Natural killer cell (primary cell): ENCODE results near the gene PKD1. TPM values are rescaled to one million over a fixed set of nuclear protein-coding genes. Genes with fewer than 3 reads are reported as not detected.

Experiments
- ATAC-seq, 3 donors: fragments of 150-1000 bp in 2 of 3; fragments of 200-7000 bp in 1 of 3; cut with Tn5 transposase; 1 replicate in 1 of 3; 2 replicates in 2 of 3; pipeline ENCODE4 v1.10.0; 2021; ENCODE audit warnings: mild to moderate bottlenecking in 2 of 3, moderate library complexity in 2 of 3
- DNase-seq, 2 donors: peaks; one replicate each; pipeline versions ENCODE4 v3.0.0 to v3.0.0-alpha.2; 2013 to 2021; ENCODE audit warnings: mixed read lengths in 1 of 2
- H3K27ac ChIP-seq: one replicate; pipeline ENCODE4 v1.5.1; 2013; ENCODE audit warnings: mild to moderate bottlenecking, low read length
- H3K27me3 ChIP-seq: one replicate; pipeline ENCODE4 v1.6.1; 2013; ENCODE audit warnings: low read length; ENCODE audit not compliant: control insufficient read depth, insufficient read depth
- H3K36me3 ChIP-seq: one replicate; pipeline ENCODE4 v1.6.1; 2013; ENCODE audit warnings: low read length; ENCODE audit not compliant: control insufficient read depth, insufficient read depth
- H3K4me1 ChIP-seq: one replicate; pipeline ENCODE4 v1.6.1; 2013; ENCODE audit warnings: low read length; ENCODE audit not compliant: control insufficient read depth, insufficient read depth
- H3K4me3 ChIP-seq: one replicate; pipeline ENCODE4 v1.5.1; 2013; ENCODE audit warnings: low read length
- H3K9me3 ChIP-seq: one replicate; pipeline ENCODE4 v1.6.1; 2013; ENCODE audit warnings: low read length; ENCODE audit not compliant: control insufficient read depth, insufficient read depth
- H3K27ac Mint-ChIP-seq, 2 donors: one replicate each; pipeline ENCODE4 v1.8.0; 2022; ENCODE audit warnings: mild to moderate bottlenecking in 2 of 2, mixed read lengths in 2 of 2, moderate library complexity in 1 of 2
- H3K27me3 Mint-ChIP-seq, 2 donors: one replicate each; pipeline ENCODE4 v1.8.0; 2022; ENCODE audit warnings: low read depth in 2 of 2, mixed read lengths in 2 of 2
- H3K36me3 Mint-ChIP-seq: one replicate; pipeline ENCODE4 v1.8.0; 2022; ENCODE audit warnings: mixed read lengths
- H3K4me1 Mint-ChIP-seq, 2 donors: one replicate each; pipeline ENCODE4 v1.8.0; 2022; ENCODE audit warnings: mixed read lengths in 2 of 2
- H3K4me3 Mint-ChIP-seq: one replicate; pipeline ENCODE4 v1.8.0; 2022; ENCODE audit warnings: mild to moderate bottlenecking, moderate library complexity, mixed read lengths
- H3K9me3 Mint-ChIP-seq, 2 donors: one replicate each; pipeline ENCODE4 v1.8.0; 2022; ENCODE audit warnings: mixed read lengths in 2 of 2
- WGBS: methylation state at CpG from one replicate; pipeline ENCODE4 v1.1.7; 2013; ENCODE audit warnings: missing lambda C conversion rate; ENCODE audit not compliant: insufficient coverage; 5-methylcytosine and 5-hydroxymethylcytosine counted together
- intact Hi-C: fragments of 100-400 bp; cut with micrococcal nuclease; formaldehyde crosslinking; loops from one replicate; pipeline ENCODE4 v1.14.2; 2022
- total RNA-seq, 4 donors: library from RNA; stranded (reverse); fragments of 120-200 nt in 1 of 4; gene quantifications; one replicate each; pipeline versions ENCODE4 v1.2.3 to v1.2.4, GENCODE V29; 2013 to 2022
- TF ChIP-seq, protein P1 (sequence below): fragments of 200-600 bp; IDR thresholded peaks from one replicate; pipeline ENCODE4 v1.8.0; 2022; ENCODE audit warnings: antibody characterized with exemption

The PKD1 gene
- total RNA-seq, 3 donors from 2014 or later (not counting 1 experiment from before 2014, with no cell fraction given), result 87.0 to 105 (median 99.1) TPM

DNA sequence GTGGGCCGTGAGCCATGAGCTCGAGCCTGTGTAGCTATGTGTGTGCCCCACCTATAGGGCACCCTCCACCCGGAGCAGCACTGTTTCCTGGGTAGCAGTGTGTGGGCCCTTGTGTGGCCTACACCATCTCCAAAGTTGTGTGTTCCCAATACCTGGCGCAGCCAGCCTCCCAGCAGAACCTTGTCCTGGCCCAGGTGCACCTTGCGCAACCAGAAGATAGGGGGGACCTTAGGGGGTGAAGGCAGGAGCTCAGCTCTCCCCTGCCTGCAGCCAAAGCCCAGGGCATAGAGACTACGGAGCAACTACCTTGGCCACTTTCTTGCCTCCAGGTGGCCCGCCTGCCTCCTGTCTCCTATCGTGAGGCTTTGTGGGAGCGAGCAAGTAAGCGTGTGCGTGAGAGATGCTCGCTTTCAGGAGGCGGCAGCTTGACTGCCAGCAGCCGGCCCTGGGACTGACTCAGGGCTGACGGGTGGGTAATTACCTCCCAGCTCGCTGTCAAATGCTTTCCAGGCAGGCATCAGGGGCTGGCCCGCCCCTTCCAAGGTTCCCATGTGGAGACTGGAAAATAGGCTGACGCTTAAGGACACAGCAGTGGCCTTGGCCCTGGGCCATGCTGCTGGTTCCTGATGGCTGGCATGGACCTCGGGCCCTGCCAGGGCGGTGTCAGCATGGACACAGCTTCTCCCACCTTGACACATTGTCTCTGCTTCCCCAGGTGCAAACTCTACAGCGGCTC is 38.9 kb upstream of the PKD1 start:
- no peak overlapping the region for H3K4me3 Mint-ChIP-seq
- no peaks in the 10 kb centered on the region for H3K27me3 ChIP-seq
- H3K27ac Mint-ChIP-seq, result no peak overlapping the region
- no peaks in the 10 kb centered on the region for H3K4me1 ChIP-seq
- intact Hi-C loops, result no loop called here
- peaks cover 40% of the 10 kb centered on the region for H3K36me3 ChIP-seq
- H3K27ac ChIP-seq, result no peak overlapping the region
- no peaks in the 10 kb centered on the region for H3K9me3 ChIP-seq
- no peaks in the 10 kb centered on the region for H3K4me1 Mint-ChIP-seq
- TF ChIP-seq, protein P1, sequence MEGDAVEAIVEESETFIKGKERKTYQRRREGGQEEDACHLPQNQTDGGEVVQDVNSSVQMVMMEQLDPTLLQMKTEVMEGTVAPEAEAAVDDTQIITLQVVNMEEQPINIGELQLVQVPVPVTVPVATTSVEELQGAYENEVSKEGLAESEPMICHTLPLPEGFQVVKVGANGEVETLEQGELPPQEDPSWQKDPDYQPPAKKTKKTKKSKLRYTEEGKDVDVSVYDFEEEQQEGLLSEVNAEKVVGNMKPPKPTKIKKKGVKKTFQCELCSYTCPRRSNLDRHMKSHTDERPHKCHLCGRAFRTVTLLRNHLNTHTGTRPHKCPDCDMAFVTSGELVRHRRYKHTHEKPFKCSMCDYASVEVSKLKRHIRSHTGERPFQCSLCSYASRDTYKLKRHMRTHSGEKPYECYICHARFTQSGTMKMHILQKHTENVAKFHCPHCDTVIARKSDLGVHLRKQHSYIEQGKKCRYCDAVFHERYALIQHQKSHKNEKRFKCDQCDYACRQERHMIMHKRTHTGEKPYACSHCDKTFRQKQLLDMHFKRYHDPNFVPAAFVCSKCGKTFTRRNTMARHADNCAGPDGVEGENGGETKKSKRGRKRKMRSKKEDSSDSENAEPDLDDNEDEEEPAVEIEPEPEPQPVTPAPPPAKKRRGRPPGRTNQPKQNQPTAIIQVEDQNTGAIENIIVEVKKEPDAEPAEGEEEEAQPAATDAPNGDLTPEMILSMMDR, result no peak
- DNase-seq (no peak), ATAC-seq (no peak)
- 97% methylated on average over 21 of the region's 21 CpGs for WGBS
- no peaks in the 10 kb centered on the region for H3K9me3 Mint-ChIP-seq
- no peak overlapping the region for H3K4me3 ChIP-seq
- H3K27me3 Mint-ChIP-seq, result no peaks in the 10 kb centered on the region
- H3K36me3 Mint-ChIP-seq, result no peaks in the 10 kb centered on the region

DNA sequence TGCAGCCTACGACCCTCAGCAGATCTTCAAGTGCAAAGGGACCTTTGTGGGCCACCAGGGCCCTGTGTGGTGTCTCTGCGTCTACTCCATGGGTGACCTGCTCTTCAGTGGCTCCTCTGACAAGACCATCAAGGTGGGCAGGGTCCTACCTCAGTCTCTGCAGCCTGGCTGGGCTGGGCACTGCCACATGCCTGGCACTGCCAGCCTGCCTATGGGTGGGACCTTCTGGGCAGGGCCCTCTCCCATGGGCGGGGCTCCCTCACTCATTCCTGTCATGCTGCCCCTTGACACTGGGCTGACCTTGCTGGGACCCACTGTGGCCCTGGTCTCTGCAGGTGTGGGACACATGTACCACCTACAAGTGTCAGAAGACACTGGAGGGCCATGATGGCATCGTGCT is 38.2 kb upstream of the PKD1 start:
- no peaks in the 10 kb centered on the region for H3K36me3 Mint-ChIP-seq
- H3K4me3 Mint-ChIP-seq, result no peak overlapping the region
- H3K27ac Mint-ChIP-seq, result no peak overlapping the region
- TF ChIP-seq, protein P1, result no peak
- Histone ChIP-seq H3K9me3 (no peaks in the 10 kb centered on the region), H3K4me1 (no peaks in the 10 kb centered on the region), H3K36me3 (peaks cover 40% of the 10 kb centered on the region), H3K4me3 (no peak overlapping the region), H3K27ac (no peak overlapping the region), H3K27me3 (no peaks in the 10 kb centered on the region)
- no peak for DNase-seq
- intact Hi-C loops, result no loop called here
- H3K4me1 Mint-ChIP-seq, result no peaks in the 10 kb centered on the region
- H3K9me3 Mint-ChIP-seq, result no peaks in the 10 kb centered on the region
- 94% methylated on average over 4 of the region's 4 CpGs for WGBS
- ATAC-seq, result no peak
- no peaks in the 10 kb centered on the region for H3K27me3 Mint-ChIP-seq

DNA sequence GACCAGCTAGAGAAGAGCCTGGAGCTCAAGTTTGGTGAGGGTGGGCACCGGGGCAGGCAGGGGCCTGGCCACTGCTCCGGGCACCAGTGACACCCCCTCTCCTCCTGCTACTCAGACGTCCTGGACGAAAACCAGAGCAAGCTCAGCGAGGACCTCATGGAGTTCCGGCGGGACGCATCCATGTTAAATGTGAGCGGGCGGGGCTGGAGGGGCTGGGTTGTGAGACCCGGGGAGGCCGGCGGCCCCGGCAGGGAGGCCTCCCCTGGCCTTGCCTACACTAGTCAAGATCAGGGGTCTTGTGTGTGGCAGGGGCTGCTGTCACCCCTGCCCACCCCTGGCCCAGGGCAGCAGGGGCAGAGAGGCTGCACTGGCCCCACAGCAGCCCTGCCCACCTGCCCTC is 37.7 kb upstream of the PKD1 start:
- Histone ChIP-seq H3K4me1 (no peaks in the 10 kb centered on the region), H3K9me3 (no peaks in the 10 kb centered on the region), H3K27ac (no peak overlapping the region), H3K4me3 (no peak overlapping the region), H3K36me3 (peaks cover 40% of the 10 kb centered on the region), H3K27me3 (no peaks in the 10 kb centered on the region)
- peaks cover 0 to under 1% of the 10 kb centered on the region in 2 donors for H3K4me1 Mint-ChIP-seq
- intact Hi-C loops, result no loop called here
- no peak overlapping the region for H3K4me3 Mint-ChIP-seq
- no peaks in the 10 kb centered on the region for H3K36me3 Mint-ChIP-seq
- DNase-seq (no peak), ATAC-seq (no peak)
- no peaks in the 10 kb centered on the region for H3K27me3 Mint-ChIP-seq
- no peak overlapping the region for H3K27ac Mint-ChIP-seq
- H3K9me3 Mint-ChIP-seq, result no peaks in the 10 kb centered on the region
- TF ChIP-seq, protein P1, result no peak
- 96% methylated on average over 14 of the region's 14 CpGs for WGBS
